ENCODE measurements around the gene KIAA1549.

DNA sequence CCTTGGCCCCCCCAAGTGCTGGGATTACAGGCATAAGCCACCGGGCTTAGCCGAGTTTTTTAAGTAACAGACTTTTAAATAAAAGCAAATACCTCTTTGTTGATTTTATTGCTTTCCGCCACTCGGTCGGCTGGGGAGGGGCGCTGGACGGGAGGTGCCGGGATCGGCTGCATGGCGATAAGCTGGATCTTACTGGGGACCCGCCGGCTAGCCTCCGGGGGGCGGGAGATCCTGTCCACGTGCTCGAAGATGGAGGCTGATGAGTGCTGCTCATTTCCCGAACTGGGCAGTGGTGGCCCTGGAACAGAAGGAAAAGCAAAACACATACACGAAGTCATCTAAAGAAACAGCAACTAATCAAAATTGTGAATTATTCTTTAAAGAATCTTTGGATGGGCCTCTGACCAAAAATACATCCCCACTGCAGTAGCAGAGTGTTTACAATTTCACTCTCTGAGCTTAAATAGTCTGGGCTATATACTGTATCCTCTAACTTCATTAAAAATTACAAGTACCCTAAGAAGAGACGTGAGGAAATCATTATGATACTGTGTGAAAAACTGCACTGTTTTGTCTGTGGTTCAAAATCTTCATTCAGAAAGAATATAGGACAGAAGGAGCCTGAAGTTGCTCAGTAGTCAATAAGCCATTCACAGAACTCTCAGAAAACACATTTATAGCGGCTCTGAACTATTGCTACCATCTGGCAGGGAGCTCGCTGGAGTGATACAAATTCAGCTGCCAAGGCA lies 110.0 kb downstream of the KIAA1549 start:
- no peak for TF ChIP-seq EZH2 (IDR thresholded peaks at IDR 0.05; ENCODE audit: borderline replicate concordance, low read length)
- no peak for TF ChIP-seq CTCF (conservative IDR thresholded peaks at IDR 0.05 in 1 of 2, IDR thresholded peaks at IDR 0.05 in 1 of 2; ENCODE audit: extremely low read depth in 1 of 2, insufficient read depth in 1 of 2, low read depth in 1 of 2, low read length in 2 of 2)
